Mucosa of descending colon (tissue), 3 donors: ENCODE results near the gene HYAL1. TPM values are rescaled to one million over a fixed set of nuclear protein-coding genes. Genes with fewer than 3 reads are reported as not detected.

Source experiments
- ATAC-seq: fragments of 200-7000 bp; cut with Tn5 transposase; one replicate; pipeline ENCODE4 v1.9.1; 2020; ENCODE audit warnings: mild to moderate bottlenecking, moderate library complexity
- DNase-seq, 3 donors: peaks; one replicate each; pipeline ENCODE4 v3.0.0-alpha.2; 2020
- H3K36me3 ChIP-seq: fragments of 200-600 bp; one replicate; pipeline ENCODE4 v1.8.0; 2021; ENCODE audit warnings: low read depth, mild to moderate bottlenecking
- H3K4me1 ChIP-seq: fragments of 200-600 bp; one replicate; pipeline ENCODE4 v1.8.0; 2021; ENCODE audit warnings: low read depth, mild to moderate bottlenecking
- H3K4me3 ChIP-seq: fragments of 200-600 bp; one replicate; pipeline ENCODE4 v1.8.0; 2021; ENCODE audit warnings: mild to moderate bottlenecking
- H3K9me3 ChIP-seq: fragments of 200-600 bp; one replicate; pipeline ENCODE4 v1.8.0; 2021; ENCODE audit warnings: mild to moderate bottlenecking
- CTCF ChIP-seq: fragments of 200-600 bp; IDR thresholded peaks from one replicate; pipeline ENCODE4 v1.8.0; 2022; ENCODE audit warnings: antibody characterized with exemption, mild to moderate bottlenecking
- intact Hi-C, 2 donors: fragments of 100-400 bp; cut with DNase I in 1 of 2; cut with micrococcal nuclease in 1 of 2; formaldehyde crosslinking; loops; one replicate each; pipeline versions ENCODE4 v1.11.0 to v1.11.1; 2022; cut with DNase I, micrococcal nuclease
- total RNA-seq, 3 donors: library from RNA; stranded (reverse); fragmentation: NEBNext Ultra II Directional in 2 of 3; extraction: Animal tissue kit (Norgen Biotek cat#: 25700) in 2 of 3; gene quantifications; one replicate each; pipeline versions ENCODE4 v1.2.1 to v1.2.4, GENCODE V29; 2021 to 2023
- donor health status: DM: no; HTN: no; CAD: no; lungs with moderate emphysema.
- donor health status: DM: no; HTN: no; CAD: no.
- donor health status: DM: no; HTN: yes; CAD: no.

HYAL1 gene
- total RNA-seq, 3 donors from 2014 or later = 5.3 to 10.0 (median 7.0) TPM

- no peak for TF ChIP-seq CTCF
- peaks cover 16% of the 10 kb centered on the region for H3K4me1 ChIP-seq
- DNase-seq = peak; percentile 97 to 99 (median 97)
- intact Hi-C loops = no loop called here
- peaks cover 4% of the 10 kb centered on the region for H3K36me3 ChIP-seq
- peak within 1 kb of the TSS; percentile 61 for H3K4me3 ChIP-seq
- peak; percentile 93 for ATAC-seq
- no peaks in the 10 kb centered on the region for H3K9me3 ChIP-seq
Measured at GRCh38 chr3:50292159-50293078, 11.0 kb downstream of the HYAL1 start, which contains the start of gene IFRD2. TSS of gene IFRD2 (minus strand) at chr3:50292429. CDS start at chr3:50292274, 155 bp downstream.

DNA sequence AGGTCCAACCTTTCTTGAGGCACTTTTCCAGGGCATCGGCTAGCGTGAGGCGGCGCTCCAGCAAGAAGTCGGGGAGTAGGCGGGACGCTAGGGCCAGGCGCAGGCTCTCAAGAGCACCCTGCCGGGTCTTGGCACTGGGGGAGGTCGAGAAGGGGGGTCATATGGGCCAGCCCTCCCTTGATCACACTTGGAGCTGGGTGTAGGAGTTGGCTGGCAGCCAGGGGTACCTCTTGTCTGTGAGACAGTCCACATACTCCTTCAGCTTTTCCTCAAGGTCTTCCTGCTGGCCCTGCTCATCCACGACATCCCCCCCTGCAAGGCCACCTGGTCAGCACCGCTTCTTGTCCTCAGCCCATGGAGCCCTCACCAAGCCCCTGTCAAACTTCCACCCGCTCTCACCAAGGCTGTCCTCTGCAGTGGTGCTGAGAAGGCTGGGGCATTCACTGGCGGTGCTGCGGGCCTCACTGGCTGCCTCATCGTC lies 13.2 kb downstream of the HYAL1 start:
- no peak for ATAC-seq
- no peak overlapping the region for H3K4me3 ChIP-seq
- no peak for TF ChIP-seq CTCF
- H3K9me3 ChIP-seq = no peaks in the 10 kb centered on the region
- intact Hi-C loops = no loop called here
- DNase-seq = peak in 2 of 3 donors; percentile 39 to 65
- peaks cover 4% of the 10 kb centered on the region for H3K36me3 ChIP-seq
- H3K4me1 ChIP-seq = peaks cover 16% of the 10 kb centered on the region

GRCh38 chr3:50289130-50289529 lies 14.2 kb downstream of the HYAL1 start:
- Histone ChIP-seq H3K4me1 (peaks cover 16% of the 10 kb centered on the region), H3K4me3 (no peak overlapping the region), H3K36me3 (peaks cover 4% of the 10 kb centered on the region), H3K9me3 (no peaks in the 10 kb centered on the region)
- intact Hi-C loops = no loop called here
- no peak for TF ChIP-seq CTCF
- ATAC-seq (no peak), DNase-seq (no peak)

DNA sequence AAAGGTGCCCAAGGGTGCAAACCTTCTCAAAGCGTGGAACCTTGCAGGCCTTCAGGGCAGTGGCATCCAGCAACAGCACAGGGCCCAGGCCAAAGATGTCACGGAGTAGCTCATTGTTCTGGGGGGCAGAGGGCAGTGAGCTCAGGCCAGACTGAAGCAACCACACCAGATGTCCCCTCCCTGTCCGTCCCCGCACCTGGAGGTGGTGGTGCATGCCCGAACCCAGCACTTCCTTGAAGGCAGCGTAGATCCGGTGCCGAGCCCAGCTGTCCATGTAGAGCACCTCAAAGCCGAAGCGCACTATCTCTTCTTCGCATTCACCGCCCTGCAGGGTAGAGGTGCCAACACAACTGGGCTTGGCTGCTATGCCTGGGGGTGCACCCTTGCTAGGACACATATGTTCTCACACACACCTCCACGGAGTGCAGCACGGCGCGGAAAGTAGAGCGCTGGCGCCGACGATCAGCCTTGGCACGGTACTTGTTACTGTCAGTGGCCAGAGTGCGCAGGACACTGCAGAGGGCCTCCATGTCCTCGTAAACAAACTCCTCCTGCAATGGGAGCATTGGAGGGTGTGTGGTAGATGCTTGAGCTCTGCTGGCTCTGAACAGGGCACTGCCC lies 14.9 kb downstream of the HYAL1 start:
- TF ChIP-seq CTCF = no peak

DNA sequence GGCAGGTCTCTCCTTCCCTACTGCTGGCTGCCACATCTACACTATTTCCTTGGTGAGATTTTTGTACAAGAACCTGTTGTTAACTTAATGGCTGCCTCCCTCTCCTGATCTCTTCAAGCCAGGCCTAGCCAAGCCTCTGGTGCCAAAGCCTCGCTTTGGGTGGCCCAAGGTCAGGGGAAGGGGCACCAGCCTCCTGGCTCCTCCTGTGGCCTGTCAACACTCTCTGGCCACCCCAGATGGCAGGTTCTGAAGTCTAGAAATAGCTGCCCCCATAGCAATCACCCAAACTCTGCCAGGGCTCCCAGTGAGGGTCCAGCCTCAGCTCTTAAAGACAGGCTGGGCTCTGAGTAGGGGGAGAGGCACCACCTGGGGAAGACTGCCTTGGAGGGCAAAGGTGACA lies 16.1 kb downstream of the HYAL1 start:
- ATAC-seq (no peak), DNase-seq (no peak)
- no peak for TF ChIP-seq CTCF
- intact Hi-C loops = no loop called here
- peaks cover 4% of the 10 kb centered on the region for H3K36me3 ChIP-seq
- no peak overlapping the region for H3K4me3 ChIP-seq
- peaks cover 12% of the 10 kb centered on the region for H3K4me1 ChIP-seq
- no peaks in the 10 kb centered on the region for H3K9me3 ChIP-seq

More for the DNA sequence above, 14.9 kb downstream of the HYAL1 start:
- Histone ChIP-seq H3K4me1 (peaks cover 16% of the 10 kb centered on the region), H3K9me3 (no peaks in the 10 kb centered on the region), H3K4me3 (no peak overlapping the region), H3K36me3 (peaks cover 4% of the 10 kb centered on the region)
- intact Hi-C loops = no loop called here
- peak in 1 of 3 donors; percentile 48 for DNase-seq
- no peak for ATAC-seq
